Adipocyte (in vitro differentiated cells): Measurements from ENCODE around the gene DDX23.
A peak's percentile ranks its signal among the peaks of the same experiment; 100 is the strongest.
"Not testable (repeated sequence)": the region's sequence is repeated elsewhere in the genome, so short reads cannot be mapped to it uniquely, and the experiment has no call there.

Experiments
- DNase-seq: peaks from one replicate; pipeline ENCODE4 v3.0.0-alpha.2; 2015; ENCODE audit warnings: low read depth
- H3K27me3 ChIP-seq: replicated peaks from 2 replicates; pipeline ENCODE4 v1.7.0; 2013; ENCODE audit warnings: mild to moderate bottlenecking, low read length, moderate library complexity; ENCODE audit not compliant: control insufficient read depth, insufficient read depth
- H3K36me3 ChIP-seq: 2 replicates; pipeline ENCODE4 v1.7.0; 2013; ENCODE audit warnings: low read length, mild to moderate bottlenecking, moderate library complexity; ENCODE audit not compliant: control insufficient read depth, insufficient read depth, severe bottlenecking
- H3K4me1 ChIP-seq: 2 replicates; pipeline ENCODE4 v1.7.0; 2013; ENCODE audit warnings: mild to moderate bottlenecking, low read length, moderate library complexity; ENCODE audit not compliant: control insufficient read depth, insufficient read depth
- H3K4me3 ChIP-seq: 2 replicates; pipeline ENCODE4 v1.7.0; 2013; ENCODE audit warnings: mild to moderate bottlenecking, low read length, moderate library complexity
- H3K9ac ChIP-seq: 2 replicates; pipeline ENCODE4 v1.7.0; 2013; ENCODE audit warnings: mild to moderate bottlenecking, low read length, moderate library complexity
- H3K9me3 ChIP-seq: 2 replicates; pipeline ENCODE4 v1.7.0; 2013; ENCODE audit warnings: mild to moderate bottlenecking, low read length, moderate library complexity; ENCODE audit not compliant: control insufficient read depth

DDX23 gene

DNA sequence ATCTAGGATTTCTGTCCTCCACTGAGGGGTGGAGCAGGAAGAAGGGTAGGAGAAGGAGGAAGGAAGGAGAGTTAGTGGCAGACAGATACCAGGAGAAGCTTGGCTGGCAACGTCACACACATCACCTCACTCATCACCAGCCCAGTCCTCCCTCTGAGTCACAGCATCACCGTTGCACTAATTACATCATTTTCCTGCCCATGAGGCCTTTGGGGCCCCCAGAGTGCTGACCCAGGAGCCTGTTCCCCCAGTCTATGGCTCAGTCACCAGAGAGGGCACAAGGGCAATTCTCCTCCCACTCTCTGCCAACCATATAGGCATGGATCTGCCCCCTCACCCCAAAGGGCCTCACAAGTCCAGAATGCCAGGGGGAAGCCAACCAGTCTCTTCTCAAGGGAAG lies 9.1 kb upstream of the DDX23 start:
- no peak overlapping the region for H3K4me3 ChIP-seq

DNA sequence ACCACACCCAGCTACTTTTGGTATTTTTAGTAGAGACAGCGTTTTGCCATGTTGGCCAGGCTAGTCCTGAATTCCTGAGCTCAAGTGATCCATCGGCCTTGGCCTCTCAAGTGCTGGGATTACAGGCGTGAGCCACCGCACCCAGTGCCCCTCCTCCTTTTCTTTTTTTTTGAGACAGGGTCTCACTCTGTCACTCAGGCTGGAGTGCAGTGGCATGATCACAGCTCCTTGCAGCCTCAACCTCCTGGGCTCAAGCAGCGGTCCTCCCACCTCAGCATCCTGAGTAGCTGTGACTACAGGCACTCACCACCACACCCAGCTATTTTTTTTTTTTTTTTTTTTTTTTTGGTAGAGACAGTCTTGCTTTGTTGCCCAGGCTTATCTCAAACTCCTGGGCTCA lies 8.3 kb upstream of the DDX23 start:
- not testable (repeated sequence) for H3K9me3 ChIP-seq, H3K4me3 ChIP-seq, H3K4me1 ChIP-seq, H3K9ac ChIP-seq, H3K36me3 ChIP-seq, DNase-seq
- peaks cover 56% of the 10 kb centered on the region for H3K27me3 ChIP-seq

More for the DNA sequence above, 9.1 kb upstream of the DDX23 start:
- no peak overlapping the region for H3K9ac ChIP-seq
- peaks cover 4% of the 10 kb centered on the region for H3K4me1 ChIP-seq
- no peaks in the 10 kb centered on the region for H3K9me3 ChIP-seq
- no peak for DNase-seq
- peaks cover 58% of the 10 kb centered on the region for H3K27me3 ChIP-seq
- no peaks in the 10 kb centered on the region for H3K36me3 ChIP-seq

DNA sequence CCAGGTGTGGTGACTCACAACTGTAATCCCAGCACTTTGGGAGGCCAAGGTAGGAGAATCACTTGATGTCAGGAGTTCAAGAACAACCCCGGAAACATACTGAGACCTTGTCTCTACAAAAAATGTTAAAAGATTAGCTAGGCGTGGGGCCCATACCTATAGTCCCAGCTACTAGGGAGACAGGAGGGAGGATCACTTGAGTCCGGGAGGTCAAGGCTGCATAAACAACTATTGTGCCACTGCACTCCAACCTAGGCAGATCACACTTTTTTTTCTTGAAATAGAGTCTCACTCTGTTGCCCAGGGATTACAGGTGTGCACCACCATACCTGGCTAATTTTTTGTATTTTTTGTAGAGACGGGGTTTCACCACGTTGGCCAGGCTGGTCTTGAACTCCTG lies 7.6 kb upstream of the DDX23 start:
- Histone ChIP-seq H3K27me3 (peaks cover 50% of the 10 kb centered on the region), H3K4me3 (no peak overlapping the region), H3K9me3 (no peaks in the 10 kb centered on the region), H3K4me1 (no peaks in the 10 kb centered on the region), H3K9ac (no peak overlapping the region), H3K36me3 (no peaks in the 10 kb centered on the region)
- DNase-seq = no peak

- DNase-seq = no peak
- Histone ChIP-seq H3K4me3 (no peak overlapping the region), H3K9me3 (no peaks in the 10 kb centered on the region), H3K4me1 (peaks cover 1% of the 10 kb centered on the region), H3K27me3 (peaks cover 34% of the 10 kb centered on the region), H3K36me3 (no peaks in the 10 kb centered on the region), H3K9ac (no peak overlapping the region)
These were observed 6.1 kb upstream of the DDX23 start for GRCh38 chr12:48858043-48858442.

- peaks cover 7% of the 10 kb centered on the region for H3K4me1 ChIP-seq
- H3K36me3 ChIP-seq = no peaks in the 10 kb centered on the region
- H3K27me3 ChIP-seq = peaks cover 28% of the 10 kb centered on the region
- no peak overlapping the region for H3K4me3 ChIP-seq
- DNase-seq = no peak
- no peaks in the 10 kb centered on the region for H3K9me3 ChIP-seq
- no peak overlapping the region for H3K9ac ChIP-seq
These were observed 5.5 kb upstream of the DDX23 start for GRCh38 chr12:48857278-48857994.

GRCh38 chr12:48856379-48856778 lies 4.4 kb upstream of the DDX23 start:
- peaks cover 8% of the 10 kb centered on the region for H3K4me1 ChIP-seq
- DNase-seq = no peak
- peaks cover 18% of the 10 kb centered on the region for H3K27me3 ChIP-seq
- no peak overlapping the region for H3K9ac ChIP-seq
- H3K36me3 ChIP-seq = no peaks in the 10 kb centered on the region
- no peak overlapping the region for H3K4me3 ChIP-seq
- H3K9me3 ChIP-seq = no peaks in the 10 kb centered on the region

GRCh38 chr12:48854932-48855331 lies 3.0 kb upstream of the DDX23 start:
- not testable (repeated sequence) for H3K9ac ChIP-seq, H3K4me3 ChIP-seq, H3K36me3 ChIP-seq, H3K9me3 ChIP-seq, DNase-seq
- H3K4me1 ChIP-seq = peaks cover 17% of the 10 kb centered on the region
- peaks cover 14% of the 10 kb centered on the region for H3K27me3 ChIP-seq

GRCh38 chr12:48854488-48854887 lies 2.5 kb upstream of the DDX23 start:
- DNase-seq = no peak
- Histone ChIP-seq H3K4me3 (no peak overlapping the region), H3K36me3 (peaks cover 5% of the 10 kb centered on the region), H3K4me1 (peaks cover 17% of the 10 kb centered on the region), H3K27me3 (peaks cover 14% of the 10 kb centered on the region), H3K9me3 (no peaks in the 10 kb centered on the region), H3K9ac (no peak overlapping the region)

DNA sequence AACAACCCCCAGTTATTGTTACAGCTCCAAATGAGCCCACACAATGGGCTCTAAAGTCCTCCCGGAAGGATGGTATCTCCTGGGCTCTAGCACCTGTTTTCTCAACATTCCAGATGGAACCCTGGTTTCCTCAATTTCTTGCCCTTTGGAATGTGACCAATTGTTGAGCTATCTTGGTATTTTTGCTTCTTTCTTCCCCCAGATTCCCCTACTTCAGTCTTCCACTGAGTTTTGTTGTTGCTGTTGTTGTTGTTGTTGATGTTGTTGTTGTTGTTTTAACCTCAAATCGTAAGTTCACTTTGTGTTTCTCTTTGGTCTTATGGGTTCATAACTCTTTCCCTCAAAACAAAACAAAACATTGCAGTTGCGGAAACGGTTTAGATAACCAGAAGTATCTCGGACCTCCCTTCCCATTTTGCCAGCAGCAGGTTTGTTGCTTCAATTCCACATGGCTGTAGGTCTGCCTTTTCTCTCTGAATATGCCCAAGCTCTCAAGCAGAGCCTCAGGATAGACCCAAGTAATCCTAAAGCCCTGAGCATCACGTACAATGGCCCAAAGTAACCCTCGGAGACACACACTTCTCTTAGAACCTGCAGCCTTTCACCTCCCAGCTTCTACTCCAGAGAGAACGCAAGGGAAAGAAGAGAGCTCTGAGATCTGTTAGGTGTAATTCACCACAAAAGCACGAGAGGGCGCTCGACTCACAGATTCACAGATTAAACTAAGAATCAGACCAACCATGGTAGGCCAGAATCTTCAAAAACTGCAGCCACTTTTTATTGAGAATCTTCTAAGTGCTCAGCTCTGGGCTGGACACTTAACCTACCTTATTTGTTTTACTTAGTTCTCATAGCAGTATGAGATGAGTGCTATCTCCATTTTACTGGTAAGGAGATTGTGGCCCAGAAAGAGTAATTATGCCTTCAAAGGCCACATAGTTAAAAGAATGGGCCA lies 1.0 kb upstream of the DDX23 start:
- DNase-seq = peak; percentile 96
- Histone ChIP-seq H3K27me3 (peaks cover 12% of the 10 kb centered on the region), H3K36me3 (peaks cover 5% of the 10 kb centered on the region), H3K9ac (peak overlapping the region; percentile 98), H3K4me1 (peaks cover 17% of the 10 kb centered on the region), H3K9me3 (no peaks in the 10 kb centered on the region), H3K4me3 (peak overlapping the region; percentile 95)

DNA sequence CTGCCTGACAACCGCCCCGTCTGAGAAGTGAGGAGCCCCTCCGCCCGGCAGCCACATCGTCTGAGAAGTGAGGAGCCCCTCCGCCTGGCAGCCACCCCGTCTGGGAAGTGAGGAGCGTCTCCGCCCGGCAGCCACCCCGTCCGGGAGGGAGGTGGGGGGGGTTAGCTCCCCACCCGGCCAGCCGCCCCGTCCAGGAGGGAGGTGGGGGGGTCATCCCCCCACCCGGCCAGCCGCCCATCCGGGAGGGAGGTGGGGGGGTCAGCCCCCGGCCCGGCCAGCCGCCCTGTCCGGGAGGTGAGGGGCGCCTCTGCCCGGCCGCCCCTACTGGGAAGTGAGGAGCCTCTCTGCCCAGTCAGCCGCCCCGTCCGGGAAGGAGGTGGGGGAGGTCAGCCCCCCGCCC lies 9.9 kb downstream of the DDX23 start:
- peaks cover 64% of the 10 kb centered on the region for H3K36me3 ChIP-seq
- not testable (repeated sequence) for DNase-seq, H3K27me3 ChIP-seq, H3K4me1 ChIP-seq, H3K9me3 ChIP-seq, H3K9ac ChIP-seq, H3K4me3 ChIP-seq

DNA sequence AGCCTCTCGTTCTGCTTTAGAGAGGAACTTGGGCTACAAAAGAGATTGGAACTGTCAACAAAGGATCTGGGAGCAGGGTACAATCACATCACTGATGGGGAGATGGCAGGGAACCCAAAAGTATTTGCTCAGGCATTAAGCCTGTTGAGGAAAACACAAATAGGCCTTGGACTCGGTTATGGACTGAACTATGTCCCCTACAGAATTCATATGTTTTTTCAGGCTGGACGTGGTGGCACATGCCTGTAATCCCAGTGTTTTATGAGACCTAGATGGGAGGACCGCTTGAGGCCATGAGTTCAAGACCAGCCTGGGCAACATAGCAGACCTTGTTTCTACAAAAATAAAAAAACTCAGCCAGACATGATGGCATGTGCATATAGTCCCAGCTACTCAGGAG lies 13.9 kb downstream of the DDX23 start:
- H3K36me3 ChIP-seq = peaks cover 76% of the 10 kb centered on the region
- H3K4me3 ChIP-seq = no peak overlapping the region
- H3K9ac ChIP-seq = no peak overlapping the region
- no peaks in the 10 kb centered on the region for H3K4me1 ChIP-seq
- DNase-seq = no peak
- H3K27me3 ChIP-seq = no peaks in the 10 kb centered on the region
- H3K9me3 ChIP-seq = no peaks in the 10 kb centered on the region
